HepG2 (cell line): ENCODE data around the gene GPR17. TPM values are rescaled to one million over a fixed set of nuclear protein-coding genes. Genes with fewer than 3 reads are reported as not detected.

Experiments
- AKAP8 ChIP-seq: sonication (generic); formaldehyde crosslinking; IDR thresholded peaks from 2 replicates; pipeline ENCODE4 v1.5.1; 2020; ENCODE audit warnings: mild to moderate bottlenecking, missing genetic modification reagents
- ARHGAP35 ChIP-seq: sonication (generic); formaldehyde crosslinking; IDR thresholded peaks from 2 replicates; pipeline ENCODE4 v1.9.0; 2022; ENCODE audit warnings: mild to moderate bottlenecking, inconsistent platforms, moderate library complexity, missing genetic modification reagents, borderline replicate concordance
- ATF1 ChIP-seq: IDR thresholded peaks from 2 replicates; pipeline ENCODE4 v1.6.1; 2016; ENCODE audit warnings: mild to moderate bottlenecking, control low read depth
- BORCS8-MEF2B ChIP-seq: sonication (generic); formaldehyde crosslinking; IDR thresholded peaks from 2 replicates; pipeline ENCODE4 v1.8.0; 2022; ENCODE audit warnings: mild to moderate bottlenecking, missing genetic modification reagents
- CEBPZ ChIP-seq: IDR thresholded peaks from 2 replicates; pipeline ENCODE4 v1.6.1; 2012; ENCODE audit warnings: low read length, improper control_type of control experiment
- DBP ChIP-seq: sonication (generic); formaldehyde crosslinking; IDR thresholded peaks from 2 replicates; pipeline ENCODE4 v1.4.0; 2020; ENCODE audit warnings: missing genetic modification reagents; ENCODE audit errors: not compliant biosample characterization
- E2F2 ChIP-seq: sonication (generic); formaldehyde crosslinking; IDR thresholded peaks from 2 replicates; pipeline ENCODE4 v1.4.0; 2020; ENCODE audit warnings: missing genetic modification reagents, borderline replicate concordance
- HINFP ChIP-seq: sonication (generic); formaldehyde crosslinking; IDR thresholded peaks from 2 replicates; pipeline ENCODE4 v1.4.0; 2020; ENCODE audit warnings: low read depth, mild to moderate bottlenecking, missing genetic modification reagents
- KDM2A ChIP-seq: sonication (generic); formaldehyde crosslinking; IDR thresholded peaks from 2 replicates; pipeline ENCODE4 v1.4.0; 2020; ENCODE audit warnings: low read depth, missing genetic modification reagents, borderline replicate concordance
- MEIS2 ChIP-seq: sonication (generic); formaldehyde crosslinking; IDR thresholded peaks from 2 replicates; pipeline ENCODE4 v1.9.0; 2021; ENCODE audit warnings: mild to moderate bottlenecking, missing genetic modification reagents
- NFKBIZ ChIP-seq: IDR thresholded peaks from 2 replicates; pipeline ENCODE4 v1.6.1; 2018; ENCODE audit warnings: missing genetic modification reagents, missing compliant biosample characterization
- NR2F6 ChIP-seq, 2 experiments: IDR thresholded peaks; 2 replicates each; pipeline ENCODE4 v1.6.1; 2016; ENCODE audit warnings: antibody characterized with exemption in 1 of 2, mild to moderate bottlenecking in 1 of 2
- PLRG1 ChIP-seq: fragments of 450-650 bp; conservative IDR thresholded peaks from 2 replicates; pipeline ENCODE4 v1.6.1; 2016
- RBAK ChIP-seq: sonication (generic); formaldehyde crosslinking; IDR thresholded peaks from 2 replicates; pipeline ENCODE4 v1.5.1; 2020; ENCODE audit warnings: mild to moderate bottlenecking, missing genetic modification reagents
- TEAD3 ChIP-seq: optimal IDR thresholded peaks from 2 replicates; pipeline ENCODE3; 2016; ENCODE audit warnings: borderline replicate concordance
- ZFP90 ChIP-seq: sonication (generic); formaldehyde crosslinking; IDR thresholded peaks from 2 replicates; pipeline ENCODE4 v1.8.0; 2022; ENCODE audit warnings: missing genetic modification reagents, mild to moderate bottlenecking, inconsistent platforms, borderline replicate concordance
- ZNF224 ChIP-seq: sonication (generic); formaldehyde crosslinking; IDR thresholded peaks from 2 replicates; pipeline ENCODE4 v1.5.0; 2020; ENCODE audit warnings: mild to moderate bottlenecking, missing genetic modification reagents
- ZNF232 ChIP-seq: sonication (generic); formaldehyde crosslinking; IDR thresholded peaks from 2 replicates; pipeline ENCODE4 v1.4.0; 2020; ENCODE audit warnings: missing genetic modification reagents, borderline replicate concordance
- ZNF530 ChIP-seq: sonication (generic); formaldehyde crosslinking; IDR thresholded peaks from 2 replicates; pipeline ENCODE4 v1.5.0; 2020; ENCODE audit warnings: low read depth, mild to moderate bottlenecking, missing genetic modification reagents
- ZNF704 ChIP-seq: sonication (generic); formaldehyde crosslinking; IDR thresholded peaks from 2 replicates; pipeline ENCODE4 v1.8.1; 2023; ENCODE audit warnings: mild to moderate bottlenecking, inconsistent platforms, moderate library complexity, missing genetic modification reagents, borderline replicate concordance
- ZNF816 ChIP-seq: sonication (generic); formaldehyde crosslinking; IDR thresholded peaks from 2 replicates; pipeline ENCODE4 v1.8.0; 2022; ENCODE audit warnings: missing genetic modification reagents, mild to moderate bottlenecking, borderline replicate concordance
- ZSCAN30 ChIP-seq: sonication (generic); formaldehyde crosslinking; IDR thresholded peaks from 2 replicates; pipeline ENCODE4 v1.5.0; 2020; ENCODE audit warnings: mild to moderate bottlenecking, missing genetic modification reagents
- polyA plus RNA-seq, 8 experiments: library from polyadenylated mRNA; depleted of rRNA in 3 of 8; stranded (reverse) in 7 of 8; unstranded in 1 of 8; fragments of >200 nt; fragmentation: Illumina TruSeq in 4 of 8; extraction: Trizol in 4 of 8; gene quantifications; 2 replicates each; pipeline versions ENCODE4 v1.2.1 to v1.2.3, GENCODE V29; 2011 to 2016; ENCODE audit warnings: low read depth in 4 of 8, missing spikeins in 1 of 8, mixed read lengths in 1 of 8; ENCODE audit not compliant: insufficient read depth in 1 of 8
- total RNA-seq, 5 experiments: library from RNA; depleted of rRNA; stranded (reverse); fragments of >200 nt; fragmentation: Illumina TruSeq; extraction: Trizol; gene quantifications; 2 replicates each; pipeline ENCODE4 v1.2.3, GENCODE V29; 2016; ENCODE audit warnings: low read depth in 1 of 5

GPR17 gene
- total and polyA plus RNA-seq, 2 of the 13 experiments (the other 11 are each of a cell fraction or from before 2014, with no cell fraction given), result not detected

- TF ChIP-seq CEBPZ (no peak), ATF1 (CRISPR knock-in tag) (no peak), AKAP8 (CRISPR knock-in tag) (no peak), BORCS8-MEF2B (CRISPR knock-in tag) (peak; percentile 71), ARHGAP35 (CRISPR knock-in tag) (no peak), E2F2 (CRISPR knock-in tag) (peak; percentile 37; the same call in 1 of the 2 replicates), DBP (CRISPR knock-in tag) (peak; percentile 25), ZNF530 (CRISPR knock-in tag) (no peak), NFKBIZ (CRISPR knock-in tag) (no peak), MEIS2 (CRISPR knock-in tag) (peak; percentile 87; the same call in 1 of the 2 replicates), ZNF224 (no peak), HINFP (CRISPR knock-in tag) (no peak; the same call in 1 of the 2 replicates), ZNF816 (CRISPR knock-in tag) (no peak; the same call in 1 of the 2 replicates), ZFP90 (peak; percentile 65; the same call in 1 of the 2 replicates), KDM2A (CRISPR knock-in tag) (peak; percentile 96), ZNF704 (no peak), ZSCAN30 (no peak), ZNF232 (CRISPR knock-in tag) (peak; percentile 83; the same call in 1 of the 2 replicates), PLRG1 (no peak), NR2F6 (IDR thresholded peaks at IDR 0.05) (no peak), NR2F6 (CRISPR knock-in tag; IDR thresholded peaks at IDR 0.05) (no peak), RBAK (peak; percentile 65; the same call in 1 of the 2 replicates), TEAD3 (CRISPR knock-in tag) (no peak)
Observed at GRCh38 chr2:127701651-127702394, 55.9 kb downstream of the GPR17 start (continued).
